ENCODE measurements around the gene BAIAP2L2.

GRCh38 chr22:38041760-38042487 is 68.6 kb downstream of the BAIAP2L2 start:
- TF ChIP-seq POLR2A (IDR thresholded peaks at IDR 0.05) = no peak
- TF ChIP-seq CTCF (IDR thresholded peaks at IDR 0.05) = no peak

Data from uterus (tissue), 2 donors.